Measurements from ENCODE around the gene SMCO1.

Gene SMCO1

GRCh38 chr3:196514913-196515621 lies at the start of gene SMCO1:
Gene SMCO1 (minus strand): TSS chr3:196515346. CDS start chr3:196515209, 137 bp downstream.
- no peak for TF ChIP-seq CTCF (IDR thresholded peaks at IDR 0.05; ENCODE audit: low read depth, low read length, missing control alignments)
- no peak for DNase-seq (ENCODE audit: extremely low read depth, low read depth)

DNA sequence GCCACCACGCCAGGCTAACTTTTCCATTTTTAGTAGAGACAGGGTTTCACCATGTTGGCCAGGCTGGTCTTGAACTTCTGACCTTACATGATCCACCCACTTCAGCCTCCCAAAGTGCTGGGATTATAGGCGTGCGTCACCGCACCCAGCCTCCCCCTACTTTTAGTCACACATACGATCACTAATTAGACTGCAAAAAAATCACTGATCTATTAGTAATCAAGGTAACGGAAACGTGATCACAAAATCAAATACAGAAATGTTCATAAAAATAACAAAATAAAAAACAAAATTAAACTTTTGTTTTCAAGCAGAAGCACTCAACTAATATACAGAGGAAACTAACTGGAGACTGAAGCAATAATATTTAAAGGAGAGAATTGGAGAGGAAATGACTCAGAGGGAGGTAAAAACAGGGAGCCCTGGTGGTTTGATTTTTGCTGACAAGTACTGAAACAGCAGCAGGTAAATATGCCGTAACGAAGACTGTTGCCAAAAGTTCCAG lies 48.6 kb upstream of the SMCO1 start:
- no peak overlapping the region for H3K4me3 ChIP-seq (replicated peaks; ENCODE audit: low read depth, low read length)
- DNase-seq (ENCODE audit: extremely low read depth, low read depth) = no peak
- TF ChIP-seq CTCF (IDR thresholded peaks at IDR 0.05; ENCODE audit: low read depth, low read length, missing control alignments) = no peak

More at GRCh38 chr3:196514913-196515621, at the start of gene SMCO1:
- no peak within 1 kb of the TSS for H3K4me3 ChIP-seq (replicated peaks; ENCODE audit: low read depth, low read length)

DNA sequence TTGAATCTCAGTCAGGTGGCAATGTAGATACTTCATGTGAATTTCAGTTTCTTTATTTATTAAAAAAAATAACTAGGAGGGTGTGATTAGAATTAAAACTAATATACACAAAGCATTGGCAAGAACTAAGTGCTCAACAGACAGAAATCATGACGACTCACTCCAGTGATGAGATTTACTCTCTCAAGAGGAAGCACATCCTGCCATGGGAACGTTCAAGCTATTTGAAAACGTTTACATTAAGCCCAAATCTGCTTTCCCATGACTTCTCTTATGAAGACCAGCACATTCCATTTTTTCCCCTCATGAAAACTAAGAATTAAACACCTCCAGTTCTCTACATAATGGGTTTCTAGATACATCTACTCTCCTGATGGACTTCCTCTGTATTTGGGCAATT lies 44.7 kb upstream of the SMCO1 start:
- H3K4me3 ChIP-seq (replicated peaks; ENCODE audit: low read depth, low read length) = no peak overlapping the region
- TF ChIP-seq CTCF (IDR thresholded peaks at IDR 0.05; ENCODE audit: low read depth, low read length, missing control alignments) = no peak
- DNase-seq (ENCODE audit: extremely low read depth, low read depth) = no peak

DNA sequence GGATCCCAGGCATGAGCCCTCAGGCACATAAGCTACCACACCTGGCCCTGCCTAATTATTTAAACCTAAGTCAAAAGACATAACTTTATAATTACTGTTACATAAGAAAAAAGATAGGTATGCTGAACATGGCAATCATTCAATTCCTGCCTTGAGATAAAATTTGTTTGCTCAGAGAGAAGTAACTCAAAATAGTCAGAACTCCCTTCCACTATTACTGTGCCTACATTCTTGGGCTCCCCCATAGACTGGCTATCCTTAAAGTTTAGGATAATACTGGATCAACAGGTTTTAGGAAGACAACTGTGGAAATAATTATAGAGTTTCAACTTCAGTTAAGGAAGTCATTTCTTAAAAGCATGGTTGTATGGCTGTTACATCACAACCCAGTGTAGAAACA lies 43.3 kb upstream of the SMCO1 start:
- no peak overlapping the region for H3K4me3 ChIP-seq (replicated peaks; ENCODE audit: low read depth, low read length)
- DNase-seq (ENCODE audit: extremely low read depth, low read depth) = no peak
- no peak for TF ChIP-seq CTCF (IDR thresholded peaks at IDR 0.05; ENCODE audit: low read depth, low read length, missing control alignments)

- H3K4me3 ChIP-seq (replicated peaks; ENCODE audit: low read depth, low read length) = no peak overlapping the region
- TF ChIP-seq CTCF (IDR thresholded peaks at IDR 0.05; ENCODE audit: low read depth, low read length, missing control alignments) = no peak
- DNase-seq (ENCODE audit: extremely low read depth, low read depth) = no peak
These were observed 42.1 kb upstream of the SMCO1 start for GRCh38 chr3:196557236-196557635.

DNA sequence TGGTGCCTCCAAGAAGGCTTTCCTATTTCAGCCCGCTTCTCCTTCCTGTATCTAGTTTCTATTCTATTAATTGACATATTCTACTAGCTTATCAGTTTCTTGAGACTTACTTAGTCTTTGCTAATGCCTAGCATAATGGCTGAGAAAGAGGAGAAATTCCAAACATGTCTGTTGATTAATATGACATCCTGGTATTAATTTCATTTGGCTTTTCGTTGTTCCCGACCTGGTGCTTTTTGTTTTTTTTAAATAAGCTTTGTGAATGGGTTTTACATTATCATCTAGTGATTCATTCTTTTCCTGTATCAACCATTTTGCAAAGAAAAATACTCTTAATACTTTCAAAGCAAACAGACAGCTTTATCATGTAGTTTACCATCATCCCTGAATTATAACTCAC lies 40.1 kb upstream of the SMCO1 start:
- no peak for DNase-seq (ENCODE audit: extremely low read depth, low read depth)
- no peak for TF ChIP-seq CTCF (IDR thresholded peaks at IDR 0.05; ENCODE audit: low read depth, low read length, missing control alignments)
- H3K4me3 ChIP-seq (replicated peaks; ENCODE audit: low read depth, low read length) = no peak overlapping the region

Data from HFF-Myc (cell line).